K562 (cell line): ENCODE measurements around the gene TMEM19. TPM values are rescaled to one million over a fixed set of nuclear protein-coding genes. Genes with fewer than 3 reads are reported as not detected.
A peak's percentile ranks its signal among the peaks of the same experiment; 100 is the strongest.

Source experiments
- ATAC-seq: fragments of 200-7000 bp; cut with Tn5 transposase; 3 replicates; pipeline ENCODE4 v1.9.1; 2020; ENCODE audit warnings: moderate library complexity
- BruUV-seq: library from RNA; stranded (reverse); fragments of 400-500 nt; replicated peaks from 2 replicates; lab custom pipeline; 2021; lab: Mats Ljungman, UMichigan
- CTCF ChIA-PET: fragments of 300-600 bp; formaldehyde crosslinking; extraction: SDS; loops from one replicate; lab custom pipeline; 2021; ENCODE audit warnings: low intra/inter-chr PET ratio; lab: Yijun Ruan, JAX
- POLR2A ChIA-PET: fragments of 300-600, 350-650 bp; sonication (Branson Sonifier 250); formaldehyde crosslinking; extraction: SDS; loops from one replicate; lab custom pipeline; 2021; ENCODE audit warnings: antibody characterized with exemption, inconsistent platforms; lab: Yijun Ruan, JAX
- DNase-seq, 4 experiments: peaks; one replicate each; pipeline versions ENCODE4 v3.0.0 to v3.0.0-alpha.2; 2011 to 2018; ENCODE audit warnings: low spot score in 3 of 4, mixed read lengths in 3 of 4; ENCODE audit errors: extremely low read depth in 1 of 4
- FAIRE-seq: peaks from 2 replicates; lab custom pipeline; 2011; peaks lifted over from hg19 to GRCh38; lab: Jason Lieb, UNC
- H2AFZ ChIP-seq: 2 replicates; pipeline ENCODE4 v1.6.0; 2011; ENCODE audit warnings: low read depth, low read length, control low read depth, inconsistent platforms
- H3K27ac ChIP-seq: fragments of 200-600 bp; 3 replicates; pipeline ENCODE4 v1.8.0; 2011; ENCODE audit warnings: low read depth, mild to moderate bottlenecking, control low read depth, inconsistent platforms, low read length, moderate library complexity, mixed read lengths; ENCODE audit errors: extremely low read depth
- H3K27me3 ChIP-seq, 2 experiments: fragments of 300-600 bp in 1 of 2; 2 replicates in 1 of 2; 3 replicates in 1 of 2; pipeline versions ENCODE4 v1.6.0 to v1.8.0; 2011; ENCODE audit warnings: inconsistent platforms in 2 of 2, low read length in 2 of 2, mild to moderate bottlenecking in 1 of 2, mixed read lengths in 1 of 2, moderate library complexity in 1 of 2; ENCODE audit not compliant: control insufficient read depth in 2 of 2, insufficient read depth in 2 of 2
- H3K36me3 ChIP-seq: fragments of 300-600 bp; 3 replicates; pipeline ENCODE4 v1.8.0; 2011; ENCODE audit warnings: mild to moderate bottlenecking, low read length, inconsistent platforms; ENCODE audit not compliant: control insufficient read depth, insufficient read depth
- H3K4me1 ChIP-seq, 2 experiments: fragments of 200-600 bp in 1 of 2; replicated peaks in 1 of 2; 2 replicates in 1 of 2; 3 replicates in 1 of 2; pipeline versions ENCODE4 v1.5.1 to v1.8.0; 2011; ENCODE audit warnings: inconsistent platforms in 2 of 2, low read length in 2 of 2, mild to moderate bottlenecking in 1 of 2, mixed read lengths in 1 of 2, moderate library complexity in 1 of 2; ENCODE audit not compliant: control insufficient read depth in 2 of 2, insufficient read depth in 2 of 2
- H3K4me2 ChIP-seq: 2 replicates; pipeline ENCODE4 v1.6.1; 2011; ENCODE audit warnings: low read length, control low read depth, inconsistent platforms, mixed read lengths; ENCODE audit not compliant: insufficient read depth
- H3K4me3 ChIP-seq: fragments of 200-600 bp; sonication (generic), shearing (Covaris generic); 2 replicates; pipeline ENCODE4 v1.5.1; 2016; ENCODE audit warnings: control low read depth, inconsistent platforms
- H3K79me2 ChIP-seq: fragments of 200-600 bp; 3 replicates; pipeline ENCODE4 v1.8.0; 2011; ENCODE audit warnings: low read length, inconsistent platforms; ENCODE audit not compliant: control insufficient read depth, insufficient read depth
- H3K9ac ChIP-seq, 2 experiments: 2 replicates each; pipeline versions ENCODE4 v1.6.0 to v1.6.1; 2011; ENCODE audit warnings: low read depth in 2 of 2, low read length in 2 of 2, control low read depth in 1 of 2, inconsistent platforms in 1 of 2, mild to moderate bottlenecking in 1 of 2, mixed read lengths in 1 of 2; ENCODE audit not compliant: insufficient read depth in 1 of 2
- H3K9me1 ChIP-seq: one replicate; pipeline ENCODE4 v1.6.0; 2011; ENCODE audit warnings: inconsistent platforms, mild to moderate bottlenecking, low read length, moderate library complexity; ENCODE audit not compliant: control insufficient read depth, insufficient read depth
- H3K9me3 ChIP-seq: replicated peaks from 2 replicates; pipeline ENCODE4 v1.5.1; 2011; ENCODE audit warnings: low read depth, low read length, inconsistent platforms; ENCODE audit not compliant: control insufficient read depth, insufficient read depth
- H4K20me1 ChIP-seq: replicated peaks from 2 replicates; pipeline ENCODE4 v1.6.1; 2011; ENCODE audit warnings: low read length, inconsistent platforms, mixed read lengths; ENCODE audit not compliant: control insufficient read depth, insufficient read depth
- GATAD2A ChIP-seq: fragments of 450-650 bp; IDR thresholded peaks from 2 replicates; pipeline ENCODE4 v1.6.1; 2017
- HNRNPL ChIP-seq: fragments of 200-400 bp; formaldehyde crosslinking; IDR thresholded peaks from 2 replicates; pipeline ENCODE4 v1.6.1; 2017; ENCODE audit warnings: low read depth, mild to moderate bottlenecking, low read length
- NR2C1 ChIP-seq, 2 experiments: fragments of 450-650 bp; IDR thresholded peaks; 2 replicates each; pipeline ENCODE4 v1.6.1; 2017; ENCODE audit warnings: mild to moderate bottlenecking in 2 of 2, antibody characterized with exemption in 1 of 2, inconsistent platforms in 1 of 2, missing compliant biosample characterization in 1 of 2, missing genetic modification characterization in 1 of 2
- RBM34 ChIP-seq: fragments of 200-400 bp; formaldehyde crosslinking; IDR thresholded peaks from 2 replicates; pipeline ENCODE4 v1.6.1; 2018; ENCODE audit warnings: low read length, borderline replicate concordance; ENCODE audit not compliant: insufficient read depth
- REST ChIP-seq, 2 experiments: fragments of 450-650 bp; formaldehyde crosslinking in 1 of 2; IDR thresholded peaks; 2 replicates each; pipeline versions ENCODE4 v1.4.0 to v1.6.1; 2014 to 2020; ENCODE audit warnings: mild to moderate bottlenecking in 2 of 2, borderline replicate concordance in 1 of 2, low read depth in 1 of 2
- SAFB ChIP-seq: fragments of 200-400 bp; formaldehyde crosslinking; IDR thresholded peaks from 2 replicates; pipeline ENCODE4 v1.6.1; 2017; ENCODE audit warnings: low read depth, low read length, borderline replicate concordance
- TEAD4 ChIP-seq, 2 experiments: sonication (generic) in 1 of 2; formaldehyde crosslinking in 1 of 2; IDR thresholded peaks; 2 replicates each; pipeline versions ENCODE4 v1.6.1 to v1.8.0; 2012 to 2022; ENCODE audit warnings: borderline replicate concordance in 1 of 2, inconsistent platforms in 1 of 2, low read length in 1 of 2, mild to moderate bottlenecking in 1 of 2, missing genetic modification reagents in 1 of 2
- ZKSCAN1 ChIP-seq: fragments of 150-350 bp; IDR thresholded peaks from 2 replicates; pipeline ENCODE4 v1.6.1; 2016; ENCODE audit warnings: low read depth, low read length
- ZNF165 ChIP-seq: fragments of 250-450 bp; sonication (Bioruptor Pico); IDR thresholded peaks from 2 replicates; pipeline ENCODE4 v1.4.0; 2020; ENCODE audit warnings: borderline replicate concordance
- WGBS: fragments of 100-300 bp; shearing (Covaris generic); methylation state at CpG from one replicate; pipeline ENCODE4 v1.1.6; 2016; ENCODE audit warnings: low coverage, mixed read lengths; ENCODE audit not compliant: insufficient coverage; ENCODE audit errors: missing lambda C conversion rate; 5-methylcytosine and 5-hydroxymethylcytosine counted together
- in situ Hi-C: fragments of 300-500 bp; cut with MboI; formaldehyde crosslinking; loops from 4 replicates; pipeline ENCODE4 v1.15.0; 2018; ENCODE audit warnings: inconsistent platforms, mixed read lengths
- intact Hi-C: fragments of 100-400 bp; cut with micrococcal nuclease; formaldehyde crosslinking; loops from 2 replicates; pipeline ENCODE4 v1.14.2; 2022
- polyA plus RNA-seq, 8 experiments: library from polyadenylated mRNA; depleted of rRNA in 4 of 8; stranded (reverse) in 5 of 8; unstranded in 3 of 8; fragments of >200 nt; fragmentation: Nextera tagmentation in 2 of 8; fragmentation: Illumina TruSeq in 1 of 8; extraction: Ambion mirVana in 2 of 8; extraction: Trizol in 1 of 8; gene quantifications; 2 replicates each; pipeline versions ENCODE4 v1.2.1 to v1.2.3, GENCODE V29; 2011 to 2014; ENCODE audit warnings: inconsistent platforms in 1 of 8, missing spikeins in 1 of 8
- total RNA-seq, 7 experiments: library from RNA; depleted of rRNA in 6 of 7; stranded (reverse); fragments of >200 nt in 6 of 7; fragmentation: Illumina TruSeq in 2 of 7; extraction: Trizol in 2 of 7; gene quantifications; 2 replicates each; pipeline versions ENCODE4 v1.2.1 to v1.2.3, GENCODE V29; 2011 to 2021; ENCODE audit warnings: low replicate concordance in 1 of 7

Gene TMEM19
- total and polyA plus RNA-seq, 9 of the 15 experiments (the other 6 are each of a cell fraction or from before 2014, with no cell fraction given) = 8.2 to 24.2 (median 17.2) TPM

- H3K27me3 ChIP-seq = no peaks in the 10 kb centered on the region
- intact Hi-C loops (no loop called here), in situ Hi-C loops (no loop called here)
- peaks cover 17% of the 10 kb centered on the region for H4K20me1 ChIP-seq
- ATAC-seq = peak; percentile 88
- DNase-seq = peak; percentile 80 to 99 (median 86)
- peak; percentile 98 for FAIRE-seq
- CTCF ChIA-PET = no interaction called here
- POLR2A ChIA-PET = interaction anchor here (0.6 to 3.8 kb wide), 21 partner anchors 8 to 444 kb away, joined by 3 to 18 read pairs (median 4); partner anchors contain the start of gene TMEM19
- peaks cover 22% of the 10 kb centered on the region for H3K36me3 ChIP-seq
- H3K9ac ChIP-seq = peak within 1 kb of the TSS; percentile 95 to 96
- H3K27ac ChIP-seq = peak within 1 kb of the TSS; percentile 97
- peak within 1 kb of the TSS; percentile 89 for H2AFZ ChIP-seq
- no TSS peak for BruUV-seq
- no peaks in the 10 kb centered on the region for H3K9me3 ChIP-seq
- H3K4me2 ChIP-seq = peak within 1 kb of the TSS; percentile 94
- WGBS = under 1% methylated on average over 49 of the region's 57 CpGs
- H3K79me2 ChIP-seq = peaks cover 80% of the 10 kb centered on the region
- H3K9me1 ChIP-seq = no peaks in the 10 kb centered on the region
- peaks cover 11 to 12% of the 10 kb centered on the region in 2 experiments; a peak in 3 of 5 replicates for H3K4me1 ChIP-seq
- peak within 1 kb of the TSS; percentile 85 for H3K4me3 ChIP-seq
- TF ChIP-seq REST (IDR thresholded peaks at IDR 0.05; ENCODE audit: borderline replicate concordance) (no peak), REST (CRISPR knock-in tag; IDR thresholded peaks at IDR 0.05; ENCODE audit: low read depth) (no peak), HNRNPL (no peak), RBM34 (no peak), ZKSCAN1 (0 out of 2 replicates have a peak, but pooled peaks have one; percentile 29), GATAD2A (peak; percentile 60; the same call in 1 of the 2 replicates), TEAD4 (IDR thresholded peaks at IDR 0.05; ENCODE audit: low read length) (0 out of 2 replicates have a peak, but pooled peaks have one; percentile 12), TEAD4 (CRISPR knock-in tag; IDR thresholded peaks at IDR 0.05; ENCODE audit: borderline replicate concordance) (no peak), ZNF165 (CRISPR knock-in tag) (no peak), NR2C1 (IDR thresholded peaks at IDR 0.05) (peak; percentile 90), NR2C1 (tag; IDR thresholded peaks at IDR 0.05) (peak; percentile 91), SAFB (no peak)
Observed at GRCh38 chr12:71663561-71664410, 22.1 kb upstream of the TMEM19 start, which contains the start of the genes THAP2 and ZFC3H1. TSS of gene THAP2 (plus strand) at chr12:71664301. CDS start at chr12:71664510, 209 bp downstream. TSS of gene ZFC3H1 (minus strand) at chr12:71663848. CDS start at chr12:71663610, 238 bp downstream.
